Measurements from ENCODE around the gene LOC101059915.
"Not testable (repeated sequence)": the region's sequence is repeated elsewhere in the genome, so short reads cannot be mapped to it uniquely, and the experiment has no call there.

GRCh38 chrX:71664202-71664601, 3.1 kb upstream of the LOC101059915 start:
- not testable (repeated sequence) for TF ChIP-seq POLR2A, CTCF (IDR thresholded peaks at IDR 0.05)
